Heart right ventricle (tissue), 16 donors: ENCODE data around the gene REM1. TPM values are rescaled to one million over a fixed set of nuclear protein-coding genes. Genes with fewer than 3 reads are reported as not detected.

Experiments used
- ATAC-seq, 8 donors: fragments of 200-7000 bp; cut with Tn5 transposase; one replicate each; pipeline ENCODE4 v1.9.1; 2020; ENCODE audit warnings: mild to moderate bottlenecking in 8 of 8, moderate library complexity in 8 of 8, moderate number of reproducible peaks in 1 of 8
- DNase-seq, 2 donors: peaks; one replicate each; pipeline ENCODE4 v3.0.0-alpha.2; 2020
- H3K27ac ChIP-seq, 10 donors: fragments of 200-600 bp; sonication (generic) in 2 of 10; one replicate each; pipeline versions ENCODE4 v1.5.0 to v1.8.0; 2020 to 2022; ENCODE audit warnings: mild to moderate bottlenecking in 3 of 10
- H3K27me3 ChIP-seq, 7 donors: fragments of 200-600 bp; one replicate each; pipeline ENCODE4 v1.8.0; 2021 to 2022; ENCODE audit warnings: mild to moderate bottlenecking in 2 of 7
- H3K36me3 ChIP-seq, 9 donors: fragments of 200-600 bp; sonication (generic) in 1 of 9; one replicate each; pipeline versions ENCODE4 v1.5.0 to v1.8.0; 2020 to 2022; ENCODE audit warnings: mild to moderate bottlenecking in 2 of 9
- H3K4me1 ChIP-seq, 9 donors: fragments of 200-600 bp; sonication (generic) in 1 of 9; one replicate each; pipeline versions ENCODE4 v1.5.0 to v1.8.0; 2020 to 2022; ENCODE audit warnings: mild to moderate bottlenecking in 4 of 9
- H3K4me3 ChIP-seq, 10 donors: fragments of 200-600 bp; sonication (generic) in 2 of 10; one replicate each; pipeline versions ENCODE4 v1.5.0 to v1.8.0; 2020 to 2022; ENCODE audit warnings: mild to moderate bottlenecking in 7 of 10, moderate library complexity in 2 of 10
- H3K9me3 ChIP-seq, 11 donors: fragments of 200-600 bp in 10 of 11; sonication (generic) in 2 of 11; one replicate each; pipeline versions ENCODE4 v1.5.0 to v1.8.0; 2013 to 2022; ENCODE audit warnings: mild to moderate bottlenecking in 2 of 11, control low read depth in 1 of 11, moderate library complexity in 1 of 11
- WGBS, 2 donors: extraction: QIAGEN DNeasy Blood & Tissue Kit; methylation state at CpG; one replicate each; pipeline ENCODE4 v1.1.7; 2013; ENCODE audit warnings: inconsistent platforms in 1 of 2; 5-methylcytosine and 5-hydroxymethylcytosine counted together
- intact Hi-C, 10 donors: fragments of 100-400 bp; cut with DNase I; formaldehyde crosslinking; loops; one replicate each; pipeline versions ENCODE4 v1.11.1 to v1.14.2; 2022
- polyA plus RNA-seq, 2 donors: library from polyadenylated mRNA; stranded (reverse); fragments of 200-250 nt; gene quantifications; one replicate each; pipeline ENCODE4 v1.2.3, GENCODE V29; 2013
- total RNA-seq, 10 donors: library from RNA; stranded (reverse); fragmentation: NEBNext Ultra II Directional in 3 of 10; extraction: Animal tissue kit (Norgen Biotek cat#: 25700) in 3 of 10; gene quantifications; one replicate each; pipeline versions ENCODE4 v1.2.1 to v1.2.4, GENCODE V29; 2021 to 2023
- TF ChIP-seq, protein P1 (sequence below), 9 donors: fragments of 200-600 bp; sonication (generic) in 2 of 9; IDR thresholded peaks; one replicate each; pipeline versions ENCODE4 v1.5.0 to v1.8.0; 2021 to 2022; ENCODE audit warnings: antibody characterized with exemption in 9 of 9, mild to moderate bottlenecking in 5 of 9, moderate library complexity in 1 of 9
- donor health status: Arrhythmogenic right ventricular cardiomyopathy.
- donor health status: ischemic (EF 13 %, LVEDD 7.1; RV severe dilation, severe dysfunction).
- donor health status: healthy with polysubstance abuse.
- donor health status: DM: no; HTN: yes; CAD: no.
- donor health status: DM: no; HTN: no; CAD: no.
- donor health status: ischemic (EF 25% LVEDD 6.9; RV normal size, moderate dysfunction).
- donor health status: ischemic (EF 25% LVEDD 5.7; RV mildly dilated, moderate dysfunction).
- donor health status: healthy.
- donor health status: DM: yes; HTN: yes; CAD: no.
- donor health status: Ischemic cardiomyopathy.
- donor health status: ischemic (EF 35%, LVEDD 5.7; RV mildly dilated, moderate dysfunction).
- donor health status: nonischemic (EF 11% LVEDD 7.7; RV severe dilation, severe dysfunction).
- donor health status: DM: yes; HTN: yes; CAD: no.
- donor health status: PGD.
- donor health status: ischemic (EF 29% LVEDD 5.4; RV normal size, mild dysfunction).
- donor health status: nonischemic (EF 23%, LVEDD 6.1; RV moderate dilation, normal function).

Gene REM1
- total and polyA plus RNA-seq, 12 donors = 0.60 to 7.2 (median 1.5) TPM

DNA sequence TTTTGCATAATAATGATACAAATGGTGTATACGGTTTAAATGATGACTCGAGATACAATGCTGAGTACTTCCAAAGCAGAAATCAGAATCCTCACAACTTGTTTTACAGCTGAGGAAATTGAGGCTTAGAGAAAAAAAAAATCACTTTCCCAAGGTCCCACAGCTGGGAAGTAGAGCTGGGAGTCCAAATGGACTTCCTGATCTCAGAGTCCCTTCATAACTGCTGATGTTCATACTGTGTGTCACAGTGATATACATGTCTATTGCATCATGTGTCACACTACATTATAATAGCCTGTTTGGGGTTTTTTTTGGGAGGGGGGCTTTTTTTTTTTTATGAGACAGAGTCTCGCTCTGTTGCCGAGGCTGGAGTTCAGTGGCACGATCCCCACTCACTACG lies 47.6 kb downstream of the REM1 start:
- 87% methylated on average over 6 of the region's 6 CpGs for WGBS, 2 donors
- TF ChIP-seq, protein P1, sequence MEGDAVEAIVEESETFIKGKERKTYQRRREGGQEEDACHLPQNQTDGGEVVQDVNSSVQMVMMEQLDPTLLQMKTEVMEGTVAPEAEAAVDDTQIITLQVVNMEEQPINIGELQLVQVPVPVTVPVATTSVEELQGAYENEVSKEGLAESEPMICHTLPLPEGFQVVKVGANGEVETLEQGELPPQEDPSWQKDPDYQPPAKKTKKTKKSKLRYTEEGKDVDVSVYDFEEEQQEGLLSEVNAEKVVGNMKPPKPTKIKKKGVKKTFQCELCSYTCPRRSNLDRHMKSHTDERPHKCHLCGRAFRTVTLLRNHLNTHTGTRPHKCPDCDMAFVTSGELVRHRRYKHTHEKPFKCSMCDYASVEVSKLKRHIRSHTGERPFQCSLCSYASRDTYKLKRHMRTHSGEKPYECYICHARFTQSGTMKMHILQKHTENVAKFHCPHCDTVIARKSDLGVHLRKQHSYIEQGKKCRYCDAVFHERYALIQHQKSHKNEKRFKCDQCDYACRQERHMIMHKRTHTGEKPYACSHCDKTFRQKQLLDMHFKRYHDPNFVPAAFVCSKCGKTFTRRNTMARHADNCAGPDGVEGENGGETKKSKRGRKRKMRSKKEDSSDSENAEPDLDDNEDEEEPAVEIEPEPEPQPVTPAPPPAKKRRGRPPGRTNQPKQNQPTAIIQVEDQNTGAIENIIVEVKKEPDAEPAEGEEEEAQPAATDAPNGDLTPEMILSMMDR (IDR thresholded peaks at IDR 0.05) = no peak
- no peaks in the 10 kb centered on the region for H3K27me3 ChIP-seq
- H3K4me1 ChIP-seq = peaks cover 0 to 77% (median 15%) of the 10 kb centered on the region in 9 donors
- peaks cover 0 to 66% (median 6%) of the 10 kb centered on the region in 9 donors for H3K36me3 ChIP-seq
- intact Hi-C loops = no loop called here
- H3K9me3 ChIP-seq = no peaks in the 10 kb centered on the region
- peak overlapping the region in 3 of 10 donors; percentile 41 to 69 (median 65) for H3K27ac ChIP-seq
- H3K4me3 ChIP-seq = no peak overlapping the region
- no peak for DNase-seq
- ATAC-seq = peak in 1 of 8 donors; percentile 41

DNA sequence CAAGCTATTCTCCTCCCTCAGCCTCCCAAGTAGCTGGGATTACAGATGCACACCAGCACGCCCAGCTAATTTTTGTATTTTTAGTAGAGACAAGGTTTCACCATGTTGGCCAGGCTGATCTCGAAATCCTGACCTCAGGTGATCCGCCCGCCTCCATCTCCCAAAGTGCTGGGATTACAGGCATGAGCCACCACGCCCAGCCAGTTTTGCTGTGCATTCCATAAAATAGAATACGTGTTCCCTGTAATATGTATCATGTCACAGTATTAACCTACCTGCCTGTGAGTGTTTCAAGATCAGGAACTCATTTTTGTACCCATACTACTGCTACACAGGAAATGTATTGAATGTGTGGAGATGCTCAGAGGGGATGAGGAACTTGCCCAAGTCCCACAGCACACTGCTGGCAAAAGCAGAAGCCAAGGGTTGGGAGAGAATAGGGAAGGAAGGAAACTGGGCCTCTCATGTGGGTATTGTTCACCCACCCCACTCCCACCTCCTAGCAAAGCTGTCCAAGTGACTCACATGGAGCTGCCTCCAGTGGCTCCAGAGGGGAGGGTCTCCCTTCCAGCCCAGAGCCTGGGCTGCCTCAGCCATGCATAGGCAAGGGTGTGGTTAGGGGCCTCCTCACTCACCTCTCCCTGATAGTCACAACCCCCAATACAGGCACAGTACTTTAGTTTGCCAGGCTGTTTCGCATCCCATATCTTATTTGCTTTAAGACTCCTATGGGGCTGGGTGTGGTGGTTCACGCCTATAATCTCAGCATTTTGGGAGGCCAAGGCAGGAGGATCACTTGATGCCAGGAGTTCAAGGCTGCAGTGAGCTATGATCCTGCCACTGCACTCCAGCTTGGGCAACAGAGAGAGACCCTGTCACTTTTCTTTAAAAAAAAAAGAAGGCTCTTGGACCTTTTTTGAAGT lies 48.5 kb downstream of the REM1 start:
- Histone ChIP-seq H3K9me3 (no peaks in the 10 kb centered on the region), H3K4me1 (peaks cover 0 to 68% (median 15%) of the 10 kb centered on the region in 9 donors), H3K36me3 (peaks cover 0 to 71% (median 15%) of the 10 kb centered on the region in 9 donors), H3K4me3 (no peak overlapping the region), H3K27ac (peak overlapping the region in 2 of 10 donors; percentile 18 to 69), H3K27me3 (no peaks in the 10 kb centered on the region)
- TF ChIP-seq, protein P1 (IDR thresholded peaks at IDR 0.05) = no peak
- 90 to 91% methylated on average over 8 of the region's 8 CpGs for WGBS, 2 donors
- ATAC-seq (peak; percentile 35 to 83 (median 66)), DNase-seq (peak in 1 of 2 donors; percentile 21)
- intact Hi-C loops = no loop called here

DNA sequence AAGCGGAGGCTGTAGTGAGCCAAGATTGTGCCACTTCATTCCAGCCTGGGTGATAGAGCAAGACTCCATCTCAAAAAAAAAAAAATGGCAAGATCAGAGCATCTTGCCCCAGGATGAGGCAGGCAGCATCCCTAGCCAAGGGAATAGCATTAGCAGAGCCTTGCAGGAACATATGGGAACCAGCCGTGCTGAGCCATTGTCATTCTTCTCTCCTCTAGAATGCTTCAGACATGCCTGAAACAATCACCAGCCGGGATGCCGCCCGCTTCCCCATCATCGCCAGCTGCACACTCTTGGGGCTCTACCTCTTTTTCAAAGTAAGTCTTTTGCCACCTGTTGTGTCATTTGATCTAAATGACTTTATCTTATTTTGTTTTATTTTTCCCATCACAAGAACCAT lies 52.2 kb downstream of the REM1 start:
- H3K4me3 ChIP-seq = no peak overlapping the region
- DNase-seq (no peak), ATAC-seq (no peak)
- intact Hi-C loops = no loop called here
- TF ChIP-seq, protein P1 (IDR thresholded peaks at IDR 0.05) = no peak
- H3K27ac ChIP-seq = no peak overlapping the region
- no peaks in the 10 kb centered on the region for H3K9me3 ChIP-seq
- no peaks in the 10 kb centered on the region for H3K27me3 ChIP-seq
- peaks cover 0 to 77% (median 28%) of the 10 kb centered on the region in 9 donors for H3K36me3 ChIP-seq
- 93 to 95% methylated on average over 6 of the region's 6 CpGs for WGBS, 2 donors
- peaks cover 0 to 32% (median 0%) of the 10 kb centered on the region in 9 donors for H3K4me1 ChIP-seq

Other genes with a start within 250 kb of the REM1 start
- not detected for gene DEFB115, start 217.6 kb upstream of the REM1 start, total RNA-seq
- gene DEFB115, start 217.6 kb upstream of the REM1 start, polyA plus RNA-seq = not detected
- gene DEFB116, start 166.7 kb upstream of the REM1 start, total RNA-seq = not detected
- gene DEFB116, start 166.7 kb upstream of the REM1 start, polyA plus RNA-seq = not detected
- gene DEFB118, start 106.7 kb upstream of the REM1 start, total RNA-seq = not detected
- gene DEFB118, start 106.7 kb upstream of the REM1 start, polyA plus RNA-seq = not detected
- gene DEFB119, start 84.7 kb upstream of the REM1 start, total RNA-seq = not detected
- not detected for gene DEFB119, start 84.7 kb upstream of the REM1 start, polyA plus RNA-seq
- gene DEFB121, start 69.1 kb upstream of the REM1 start, total RNA-seq = not detected
- gene DEFB121, start 69.1 kb upstream of the REM1 start, polyA plus RNA-seq = not detected
- gene DEFB123, start 34.7 kb upstream of the REM1 start, total RNA-seq = not detected
- not detected for gene DEFB123, start 34.7 kb upstream of the REM1 start, polyA plus RNA-seq
- 1 to 10 TPM in 2 of 10 donors, not detected in 8; 1.5 to 3.1 TPM for gene DEFB124, start 161 bp upstream of the REM1 start, total RNA-seq
- gene DEFB124, start 161 bp upstream of the REM1 start, polyA plus RNA-seq = 1 to 10 TPM in 1 of 2 donors, under 1 TPM in 1; 0.13 to 1.5 TPM
- 10 to 100 TPM; 27.5 to 71.6 (median 33.5) TPM for gene HM13, start 39.2 kb downstream of the REM1 start, total RNA-seq
- gene HM13, start 39.2 kb downstream of the REM1 start, polyA plus RNA-seq = 100 to 1,000 TPM in 1 of 2 donors, 10 to 100 TPM in 1; 65.1 to 102 TPM
- 100 to 1,000 TPM in 7 of 10 donors, 10 to 100 TPM in 3; 42.8 to 204 (median 109) TPM for gene ID1, start 130.0 kb downstream of the REM1 start, total RNA-seq
- 100 to 1,000 TPM; 230 to 551 TPM for gene ID1, start 130.0 kb downstream of the REM1 start, polyA plus RNA-seq
- gene COX4I2, start 162.6 kb downstream of the REM1 start, total RNA-seq = 10 to 100 TPM in 3 of 10 donors, 1 to 10 TPM in 7; 3.8 to 20.1 (median 7.5) TPM
- gene COX4I2, start 162.6 kb downstream of the REM1 start, polyA plus RNA-seq = 100 to 1,000 TPM in 1 of 2 donors, 10 to 100 TPM in 1; 30.4 to 103 TPM
- gene BCL2L1, start 247.6 kb downstream of the REM1 start, total RNA-seq = 10 to 100 TPM; 34.7 to 97.4 (median 45.9) TPM
- 100 to 1,000 TPM in 1 of 2 donors, 10 to 100 TPM in 1; 35.2 to 128 TPM for gene BCL2L1, start 247.6 kb downstream of the REM1 start, polyA plus RNA-seq